ENCODE measurements around the gene IMPDH1. TPM values are rescaled to one million over a fixed set of nuclear protein-coding genes. Genes with fewer than 3 reads are reported as not detected.

The IMPDH1 gene
- total and polyA plus RNA-seq, 4 donors: 25.9 to 136 (median 61.9) TPM

DNA sequence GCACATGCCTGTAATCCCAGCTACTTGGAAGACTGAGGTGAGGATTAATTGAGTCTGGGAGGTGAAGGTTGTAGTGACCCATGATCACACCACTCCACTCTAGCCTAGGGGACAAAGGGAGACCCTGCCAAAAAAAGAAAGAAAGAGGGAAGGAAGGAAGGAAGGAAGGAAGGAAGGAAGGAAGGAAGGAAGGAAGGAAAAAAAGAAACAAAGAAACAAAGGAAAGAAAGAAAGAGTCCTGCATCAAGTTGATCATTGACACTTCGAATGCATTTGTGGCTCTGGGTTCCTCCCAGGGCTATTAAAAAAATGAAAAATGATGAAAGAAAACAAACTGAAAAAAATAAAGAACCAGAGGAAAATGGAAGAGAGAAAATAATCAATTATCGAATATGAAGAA lies 44.4 kb downstream of the IMPDH1 start:
- Histone ChIP-seq H3K27ac (ENCODE audit: low read depth in 1 of 2, low read length in 1 of 2) (no peak overlapping the region), H3K36me3 (ENCODE audit: control insufficient read depth in 4 of 4, insufficient read depth in 4 of 4, low read length in 4 of 4) (no peaks in the 10 kb centered on the region), H3K27me3 (ENCODE audit: control insufficient read depth in 3 of 3, insufficient read depth in 3 of 3, low read length in 2 of 3) (peaks cover 0 to 37% (median 9%) of the 10 kb centered on the region in 3 donors), H3K4me1 (ENCODE audit: control insufficient read depth in 5 of 5, insufficient read depth in 5 of 5, low read length in 5 of 5) (peaks cover 0 to 14% (median 3%) of the 10 kb centered on the region in 5 donors), H3K9me3 (ENCODE audit: control insufficient read depth in 4 of 4, insufficient read depth in 3 of 4, low read length in 3 of 4) (no peaks in the 10 kb centered on the region), H3K9ac (ENCODE audit: insufficient read depth in 1 of 2, low read length in 2 of 2) (no peak overlapping the region), H3K4me3 (no peak overlapping the region)
- ATAC-seq (ENCODE audit: insufficient read depth, low FRiP score): no peak
- WGBS, 2 donors: 87 to 91% methylated on average over 2 of the region's 2 CpGs
- TF ChIP-seq, protein P1, sequence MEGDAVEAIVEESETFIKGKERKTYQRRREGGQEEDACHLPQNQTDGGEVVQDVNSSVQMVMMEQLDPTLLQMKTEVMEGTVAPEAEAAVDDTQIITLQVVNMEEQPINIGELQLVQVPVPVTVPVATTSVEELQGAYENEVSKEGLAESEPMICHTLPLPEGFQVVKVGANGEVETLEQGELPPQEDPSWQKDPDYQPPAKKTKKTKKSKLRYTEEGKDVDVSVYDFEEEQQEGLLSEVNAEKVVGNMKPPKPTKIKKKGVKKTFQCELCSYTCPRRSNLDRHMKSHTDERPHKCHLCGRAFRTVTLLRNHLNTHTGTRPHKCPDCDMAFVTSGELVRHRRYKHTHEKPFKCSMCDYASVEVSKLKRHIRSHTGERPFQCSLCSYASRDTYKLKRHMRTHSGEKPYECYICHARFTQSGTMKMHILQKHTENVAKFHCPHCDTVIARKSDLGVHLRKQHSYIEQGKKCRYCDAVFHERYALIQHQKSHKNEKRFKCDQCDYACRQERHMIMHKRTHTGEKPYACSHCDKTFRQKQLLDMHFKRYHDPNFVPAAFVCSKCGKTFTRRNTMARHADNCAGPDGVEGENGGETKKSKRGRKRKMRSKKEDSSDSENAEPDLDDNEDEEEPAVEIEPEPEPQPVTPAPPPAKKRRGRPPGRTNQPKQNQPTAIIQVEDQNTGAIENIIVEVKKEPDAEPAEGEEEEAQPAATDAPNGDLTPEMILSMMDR (IDR thresholded peaks at IDR 0.05; ENCODE audit: control extremely low read depth, extremely low read depth): no peak
- no peak for DNase-seq

DNA sequence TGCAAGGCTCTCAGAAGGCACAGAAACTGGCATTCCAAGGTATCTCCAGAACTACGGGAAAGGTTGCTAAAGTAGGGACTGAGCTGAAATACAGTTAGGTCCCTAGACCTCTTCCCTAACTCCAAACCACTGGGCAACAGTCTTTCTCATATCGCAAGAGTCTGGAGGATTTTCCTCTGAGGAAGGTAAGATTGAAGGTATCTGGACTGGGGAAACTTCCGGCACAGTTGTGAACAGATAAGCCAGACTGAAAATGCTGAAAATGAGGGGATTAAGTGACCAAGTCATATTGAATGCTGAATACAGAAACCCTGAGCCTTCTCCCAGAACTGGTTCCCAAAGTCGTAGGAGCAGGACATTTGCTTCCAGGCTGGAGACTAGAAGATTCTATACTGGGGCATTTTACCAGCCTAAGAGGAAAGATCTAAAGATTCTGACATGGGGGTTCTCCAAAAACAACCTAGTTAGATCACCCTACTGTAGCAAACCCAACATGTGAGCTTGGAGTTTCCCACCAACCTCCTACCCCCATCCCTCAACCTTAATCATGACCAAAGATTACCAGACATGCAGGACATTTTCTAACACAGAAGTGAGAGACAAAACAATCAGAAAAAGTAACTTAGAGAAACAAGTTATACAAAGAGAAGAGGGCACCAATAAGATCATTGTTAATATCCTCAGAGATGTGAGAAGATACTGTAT lies 45.5 kb downstream of the IMPDH1 start:
- DNase-seq: no peak
- no peaks in the 10 kb centered on the region for H3K9me3 ChIP-seq (ENCODE audit: control insufficient read depth in 4 of 4, insufficient read depth in 3 of 4, low read length in 3 of 4)
- peaks cover 4 to 37% (median 9%) of the 10 kb centered on the region in 3 donors for H3K27me3 ChIP-seq (ENCODE audit: control insufficient read depth in 3 of 3, insufficient read depth in 3 of 3, low read length in 2 of 3)
- TF ChIP-seq, protein P1 (IDR thresholded peaks at IDR 0.05; ENCODE audit: control extremely low read depth, extremely low read depth): no peak
- H3K27ac ChIP-seq (ENCODE audit: low read depth in 1 of 2, low read length in 1 of 2): no peak overlapping the region
- no peak for ATAC-seq (ENCODE audit: insufficient read depth, low FRiP score)
- no peaks in the 10 kb centered on the region for H3K36me3 ChIP-seq (ENCODE audit: control insufficient read depth in 4 of 4, insufficient read depth in 4 of 4, low read length in 4 of 4)
- H3K4me3 ChIP-seq: no peak overlapping the region
- H3K9ac ChIP-seq (ENCODE audit: insufficient read depth in 1 of 2, low read length in 2 of 2): no peak overlapping the region
- WGBS, 2 donors: 75 to 85% methylated on average over 4 of the region's 4 CpGs
- H3K4me1 ChIP-seq (ENCODE audit: control insufficient read depth in 5 of 5, insufficient read depth in 5 of 5, low read length in 5 of 5): peaks cover 0 to 20% (median 6%) of the 10 kb centered on the region in 5 donors

DNA sequence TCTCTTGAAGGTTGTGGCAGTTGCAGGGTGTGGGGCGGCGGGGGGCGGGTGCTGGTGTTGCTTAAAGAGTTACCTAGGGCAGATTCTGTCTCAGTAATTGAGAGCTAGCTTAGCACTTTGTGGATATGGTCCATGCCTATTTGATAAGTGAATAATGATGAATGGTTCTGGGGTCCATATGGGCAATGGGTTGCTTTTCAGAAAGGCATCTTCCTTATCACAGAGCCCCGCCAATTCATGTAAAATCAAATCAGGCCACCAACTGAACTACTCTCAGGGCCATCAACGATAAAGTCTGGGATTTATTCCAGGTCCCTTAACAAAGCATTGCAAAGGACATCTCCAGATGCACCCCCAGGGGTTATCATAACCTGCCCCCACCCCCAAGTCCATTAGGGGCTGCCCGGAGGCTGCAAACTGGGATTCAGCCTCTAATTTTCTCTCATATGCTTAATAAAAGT lies 46.5 kb downstream of the IMPDH1 start:
- Histone ChIP-seq H3K27ac (ENCODE audit: low read depth in 1 of 2, low read length in 1 of 2) (no peak overlapping the region), H3K9ac (ENCODE audit: insufficient read depth in 1 of 2, low read length in 2 of 2) (no peak overlapping the region), H3K9me3 (ENCODE audit: control insufficient read depth in 4 of 4, insufficient read depth in 3 of 4, low read length in 3 of 4) (no peaks in the 10 kb centered on the region), H3K4me3 (no peak overlapping the region), H3K36me3 (ENCODE audit: control insufficient read depth in 4 of 4, insufficient read depth in 4 of 4, low read length in 4 of 4) (no peaks in the 10 kb centered on the region), H3K27me3 (ENCODE audit: control insufficient read depth in 3 of 3, insufficient read depth in 3 of 3, low read length in 2 of 3) (peaks cover 4 to 37% (median 9%) of the 10 kb centered on the region in 3 donors), H3K4me1 (ENCODE audit: control insufficient read depth in 5 of 5, insufficient read depth in 5 of 5, low read length in 5 of 5) (peaks cover 0 to 20% (median 6%) of the 10 kb centered on the region in 5 donors)
- DNase-seq (no peak), ATAC-seq (ENCODE audit: insufficient read depth, low FRiP score) (no peak)
- WGBS, 2 donors: 84 to 85% methylated on average over 6 of the region's 6 CpGs
- TF ChIP-seq, protein P1 (IDR thresholded peaks at IDR 0.05; ENCODE audit: control extremely low read depth, extremely low read depth): no peak
